Pancreas (tissue), 10 donors: ENCODE measurements around the gene CARD9. TPM values are rescaled to one million over a fixed set of nuclear protein-coding genes. Genes with fewer than 3 reads are reported as not detected.

ENCODE experiments used
- ATAC-seq, 4 donors: fragments of 200-7000 bp; cut with Tn5 transposase; one replicate each; pipeline versions ENCODE4 v1.8.0 to v1.9.1; 2020; ENCODE audit warnings: mild to moderate bottlenecking in 4 of 4, moderate library complexity in 4 of 4
- DNase-seq, 6 donors: peaks; one replicate each; pipeline ENCODE4 v3.0.0-alpha.2; 2020
- FAIRE-seq: peaks from 2 replicates; lab custom pipeline; 2012; peaks lifted over from hg19 to GRCh38; lab: Jason Lieb, UNC
- H3K27ac ChIP-seq, 4 donors: fragments of 200-600 bp; sonication (generic); 1 replicate in 3 of 4; 2 replicates in 1 of 4; pipeline versions ENCODE4 v1.5.0 to v1.8.0; 2020
- H3K27me3 ChIP-seq, 4 donors: fragments of 200-600 bp; one replicate each; pipeline ENCODE4 v1.8.0; 2021
- H3K36me3 ChIP-seq, 3 donors: fragments of 200-600 bp; sonication (generic) in 1 of 3; one replicate each; pipeline versions ENCODE4 v1.5.0 to v1.8.0; 2020 to 2021
- H3K4me1 ChIP-seq, 3 donors: fragments of 200-600 bp; one replicate each; pipeline ENCODE4 v1.8.0; 2021
- H3K4me3 ChIP-seq, 4 donors: fragments of 200-600 bp; sonication (generic) in 2 of 4; one replicate each; pipeline versions ENCODE4 v1.5.0 to v1.8.0; 2020 to 2021
- H3K9me3 ChIP-seq, 4 donors: fragments of 200-600 bp; one replicate each; pipeline ENCODE4 v1.8.0; 2021
- WGBS, 2 donors: extraction: QIAGEN DNeasy Blood & Tissue Kit; methylation state at CpG; one replicate each; pipeline ENCODE4 v1.1.7; 2013; 5-methylcytosine and 5-hydroxymethylcytosine counted together
- intact Hi-C, 3 donors: fragments of 100-400 bp; cut with DNase I; formaldehyde crosslinking; loops; one replicate each; pipeline versions ENCODE4 v1.11.1 to v1.14.2; 2022
- polyA plus RNA-seq, 2 donors: library from polyadenylated mRNA; stranded (reverse); fragments of 200-250 nt; gene quantifications; one replicate each; pipeline ENCODE4 v1.2.3, GENCODE V29; 2013
- total RNA-seq, 6 donors: library from RNA; stranded (reverse); fragmentation: NEBNext Ultra II Directional in 4 of 6; extraction: Animal tissue kit (Norgen Biotek cat#: 25700) in 4 of 6; gene quantifications; one replicate each; pipeline versions ENCODE4 v1.2.1 to v1.2.4, GENCODE V29; 2021 to 2023
- TF ChIP-seq, protein P1 (sequence below), 4 donors: fragments of 200-600 bp; sonication (generic) in 3 of 4; IDR thresholded peaks; one replicate each; pipeline versions ENCODE4 v1.5.0 to v1.8.0; 2021; ENCODE audit warnings: antibody characterized with exemption in 4 of 4
- donor health status: healthy with polysubstance abuse.
- donor health status: DM: no; HTN: no; CAD: no; lungs with moderate emphysema.
- donor health status: DM: no; HTN: no; CAD: no.
- donor health status: control.
- donor health status: control.
- donor health status: Bipolar disorder and iron deficiency.
- donor health status: DM: yes; HTN: yes; CAD: no.
- donor health status: DM: no; HTN: no; CAD: no.
- donor health status: DM: no; HTN: no; CAD: no.
- donor health status: DM: yes; HTN: yes; CAD: no.

CARD9 gene
- total and polyA plus RNA-seq, 8 donors: 0.23 to 5.1 (median 1.1) TPM

- Histone ChIP-seq H3K27me3 (no peaks in the 10 kb centered on the region), H3K4me1 (no peaks in the 10 kb centered on the region), H3K9me3 (no peaks in the 10 kb centered on the region), H3K4me3 (no peak overlapping the region), H3K36me3 (peaks cover 0 to 53% (median 9%) of the 10 kb centered on the region in 3 donors), H3K27ac (no peak overlapping the region)
- 86 to 92% methylated on average over 14 of the region's 14 CpGs for WGBS, 2 donors
- ATAC-seq (no peak), DNase-seq (no peak), FAIRE-seq (no peak)
- intact Hi-C loops: no loop called here
- TF ChIP-seq, protein P1, sequence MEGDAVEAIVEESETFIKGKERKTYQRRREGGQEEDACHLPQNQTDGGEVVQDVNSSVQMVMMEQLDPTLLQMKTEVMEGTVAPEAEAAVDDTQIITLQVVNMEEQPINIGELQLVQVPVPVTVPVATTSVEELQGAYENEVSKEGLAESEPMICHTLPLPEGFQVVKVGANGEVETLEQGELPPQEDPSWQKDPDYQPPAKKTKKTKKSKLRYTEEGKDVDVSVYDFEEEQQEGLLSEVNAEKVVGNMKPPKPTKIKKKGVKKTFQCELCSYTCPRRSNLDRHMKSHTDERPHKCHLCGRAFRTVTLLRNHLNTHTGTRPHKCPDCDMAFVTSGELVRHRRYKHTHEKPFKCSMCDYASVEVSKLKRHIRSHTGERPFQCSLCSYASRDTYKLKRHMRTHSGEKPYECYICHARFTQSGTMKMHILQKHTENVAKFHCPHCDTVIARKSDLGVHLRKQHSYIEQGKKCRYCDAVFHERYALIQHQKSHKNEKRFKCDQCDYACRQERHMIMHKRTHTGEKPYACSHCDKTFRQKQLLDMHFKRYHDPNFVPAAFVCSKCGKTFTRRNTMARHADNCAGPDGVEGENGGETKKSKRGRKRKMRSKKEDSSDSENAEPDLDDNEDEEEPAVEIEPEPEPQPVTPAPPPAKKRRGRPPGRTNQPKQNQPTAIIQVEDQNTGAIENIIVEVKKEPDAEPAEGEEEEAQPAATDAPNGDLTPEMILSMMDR (IDR thresholded peaks at IDR 0.05): no peak
Observed at GRCh38 chr9:136389396-136389795, 15.9 kb upstream of the CARD9 start.

DNA sequence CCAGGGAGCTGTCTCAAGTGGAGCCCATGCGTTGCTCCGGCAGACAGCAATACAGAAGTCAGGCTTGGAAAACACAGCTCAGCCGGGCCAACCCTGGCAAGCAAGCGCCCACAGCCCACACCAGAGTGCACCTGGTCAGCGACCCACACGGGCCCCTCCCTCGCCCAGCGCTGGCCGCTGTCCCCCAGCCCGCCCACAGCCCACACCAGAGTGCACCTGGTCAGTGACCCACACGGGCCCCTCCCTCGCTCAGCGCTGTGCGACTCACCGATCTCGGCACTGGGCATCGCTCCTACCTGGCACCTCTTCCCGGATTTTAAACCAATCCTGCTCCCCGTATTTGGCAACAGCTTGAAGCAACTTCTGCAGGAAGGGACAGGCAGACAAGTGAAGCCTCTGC, 13.7 kb upstream of the CARD9 start:
- ATAC-seq (no peak), FAIRE-seq (no peak), DNase-seq (no peak)
- Histone ChIP-seq H3K27ac (no peak overlapping the region), H3K4me1 (no peaks in the 10 kb centered on the region), H3K4me3 (no peak overlapping the region), H3K27me3 (no peaks in the 10 kb centered on the region), H3K36me3 (peaks cover 0 to 49% (median 9%) of the 10 kb centered on the region in 3 donors), H3K9me3 (no peaks in the 10 kb centered on the region)
- intact Hi-C loops: no loop called here
- 96 to 97% methylated on average over 19 of the region's 19 CpGs for WGBS, 2 donors
- TF ChIP-seq, protein P1 (IDR thresholded peaks at IDR 0.05): no peak

DNA sequence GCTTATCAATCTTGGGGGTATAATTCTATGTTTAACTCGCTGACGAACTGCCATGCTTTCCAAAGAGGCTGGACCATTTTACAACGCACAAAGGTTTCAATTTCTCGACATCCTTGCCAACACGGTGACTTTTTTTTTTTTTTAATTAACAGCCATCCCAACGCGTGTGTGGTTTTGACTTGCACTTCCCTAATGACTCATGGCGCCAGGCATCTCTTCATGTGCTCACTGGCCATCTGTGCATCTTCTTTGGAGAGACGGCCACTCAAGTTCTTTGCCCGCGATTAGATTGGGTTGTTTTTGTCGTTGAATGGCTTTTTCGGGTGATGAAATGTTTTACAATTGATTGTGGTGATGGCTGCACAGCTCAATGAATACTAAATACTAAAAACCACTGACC, 12.5 kb upstream of the CARD9 start:
- TF ChIP-seq, protein P1 (IDR thresholded peaks at IDR 0.05): no peak
- FAIRE-seq: no peak
- WGBS, 2 donors: 89 to 90% methylated on average over 13 of the region's 13 CpGs
- H3K27ac ChIP-seq: no peak overlapping the region
- no peaks in the 10 kb centered on the region for H3K9me3 ChIP-seq
- intact Hi-C loops: no loop called here
- H3K4me1 ChIP-seq: no peaks in the 10 kb centered on the region
- no peak overlapping the region for H3K4me3 ChIP-seq
- DNase-seq: no peak
- H3K36me3 ChIP-seq: peaks cover 0 to 52% (median 4%) of the 10 kb centered on the region in 3 donors
- H3K27me3 ChIP-seq: no peaks in the 10 kb centered on the region
- no peak for ATAC-seq

DNA sequence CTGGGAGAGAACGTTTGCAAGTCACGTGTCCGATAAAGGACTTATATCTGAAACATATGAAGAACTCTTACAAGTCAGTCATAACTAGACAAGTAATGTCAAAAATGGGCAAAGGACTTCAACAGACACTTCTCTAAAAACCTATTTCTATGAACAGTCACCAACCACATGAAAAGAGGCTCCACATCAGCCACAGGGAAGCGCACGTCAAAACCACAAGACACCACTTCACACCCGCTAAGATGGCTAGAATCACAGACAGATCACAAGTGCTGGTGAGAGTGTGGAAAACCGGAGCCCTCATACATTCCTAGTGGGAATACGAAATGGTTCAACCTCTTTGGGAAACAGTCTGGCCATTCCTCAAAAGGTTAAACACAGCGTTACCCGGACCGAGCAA, 11.5 kb upstream of the CARD9 start:
- DNase-seq: no peak
- H3K9me3 ChIP-seq: no peaks in the 10 kb centered on the region
- no peak for FAIRE-seq
- TF ChIP-seq, protein P1 (IDR thresholded peaks at IDR 0.05): no peak
- WGBS, 2 donors: 92 to 95% methylated on average over 11 of the region's 11 CpGs
- H3K36me3 ChIP-seq: peaks cover 0 to 60% (median 4%) of the 10 kb centered on the region in 3 donors
- ATAC-seq: no peak
- no peak overlapping the region for H3K27ac ChIP-seq
- H3K4me1 ChIP-seq: no peaks in the 10 kb centered on the region
- intact Hi-C loops: no loop called here
- H3K4me3 ChIP-seq: no peak overlapping the region
- no peaks in the 10 kb centered on the region for H3K27me3 ChIP-seq

DNA sequence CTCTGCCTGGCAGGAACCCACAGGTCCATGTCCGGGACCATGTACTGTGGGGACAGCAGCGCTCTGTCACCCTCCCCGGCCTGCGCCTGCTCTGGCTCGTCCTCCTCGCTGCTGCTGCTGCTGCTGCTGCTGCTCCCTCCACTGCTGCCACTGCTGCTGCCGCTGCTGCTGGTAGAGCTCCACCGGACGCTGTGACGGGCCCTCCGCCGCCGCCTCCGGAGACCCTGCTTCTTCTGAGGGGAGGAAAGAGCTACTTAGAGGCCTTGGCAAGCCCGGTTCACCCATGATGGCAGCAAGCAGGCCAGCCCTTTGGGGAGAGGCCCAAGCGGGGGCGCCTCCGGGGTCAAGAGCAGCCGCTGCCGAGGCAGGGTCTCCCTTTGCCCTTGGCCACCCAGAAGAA, 10.0 kb upstream of the CARD9 start:
- no peak for ATAC-seq
- no peak for FAIRE-seq
- Histone ChIP-seq H3K27me3 (no peaks in the 10 kb centered on the region), H3K27ac (no peak overlapping the region), H3K4me3 (no peak overlapping the region), H3K9me3 (no peaks in the 10 kb centered on the region), H3K4me1 (no peaks in the 10 kb centered on the region), H3K36me3 (peaks cover 0 to 55% (median 4%) of the 10 kb centered on the region in 3 donors)
- intact Hi-C loops: no loop called here
- no peak for DNase-seq
- 96 to 98% methylated on average over 18 to 20 of the region's 20 CpGs for WGBS, 2 donors
- TF ChIP-seq, protein P1 (IDR thresholded peaks at IDR 0.05): no peak
